GM21619 (cell line): ENCODE results near the gene CCDC183.
"Not testable (repeated sequence)": the region's sequence is repeated elsewhere in the genome, so short reads cannot be mapped to it uniquely, and the experiment has no call there.

Experiments used
- ATAC-seq: cut with Tn5 transposase; IDR thresholded peaks from one replicate; pipeline ENCODE4 v1.9.1; 2021; ENCODE audit not compliant: unreplicated experiment

Gene CCDC183

DNA sequence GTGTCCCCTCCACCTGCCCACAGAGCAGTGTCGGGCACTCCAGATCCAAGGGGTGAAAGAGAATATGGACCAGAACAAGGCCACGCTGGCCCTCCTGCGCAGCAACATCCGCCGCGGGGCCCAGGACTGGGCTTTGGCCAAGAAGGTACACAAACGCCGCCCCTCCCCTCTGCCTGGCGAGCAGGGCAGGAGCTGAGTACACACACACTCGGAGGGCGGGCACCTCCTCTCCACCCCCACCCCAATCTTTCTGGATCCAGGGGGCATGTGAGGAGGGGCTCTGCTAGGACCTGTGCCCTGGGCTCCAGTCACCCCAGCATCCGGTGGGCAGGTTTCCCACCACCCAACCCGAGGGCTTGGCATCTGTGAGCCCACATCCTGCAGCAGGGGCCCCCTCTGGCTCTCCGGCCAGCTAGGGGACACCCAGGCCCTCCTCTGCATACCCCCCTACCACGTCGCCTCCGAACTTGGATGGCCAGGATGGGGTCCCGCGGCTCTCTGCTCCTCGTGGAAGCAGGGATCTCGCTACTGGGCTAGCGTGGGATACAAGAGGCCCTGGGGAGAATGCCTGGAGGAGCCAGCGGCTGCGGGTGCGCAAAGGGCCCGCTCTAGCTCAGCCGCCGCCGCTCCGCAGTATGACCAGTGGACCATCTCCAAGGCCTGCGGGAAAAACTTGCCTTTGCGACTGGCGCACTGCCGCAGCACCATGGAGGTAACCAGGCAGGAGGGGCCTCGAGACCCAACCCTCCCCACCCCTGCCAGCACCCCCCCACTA is 3.1 kb downstream of the CCDC183 start:
- ATAC-seq, result no peak

DNA sequence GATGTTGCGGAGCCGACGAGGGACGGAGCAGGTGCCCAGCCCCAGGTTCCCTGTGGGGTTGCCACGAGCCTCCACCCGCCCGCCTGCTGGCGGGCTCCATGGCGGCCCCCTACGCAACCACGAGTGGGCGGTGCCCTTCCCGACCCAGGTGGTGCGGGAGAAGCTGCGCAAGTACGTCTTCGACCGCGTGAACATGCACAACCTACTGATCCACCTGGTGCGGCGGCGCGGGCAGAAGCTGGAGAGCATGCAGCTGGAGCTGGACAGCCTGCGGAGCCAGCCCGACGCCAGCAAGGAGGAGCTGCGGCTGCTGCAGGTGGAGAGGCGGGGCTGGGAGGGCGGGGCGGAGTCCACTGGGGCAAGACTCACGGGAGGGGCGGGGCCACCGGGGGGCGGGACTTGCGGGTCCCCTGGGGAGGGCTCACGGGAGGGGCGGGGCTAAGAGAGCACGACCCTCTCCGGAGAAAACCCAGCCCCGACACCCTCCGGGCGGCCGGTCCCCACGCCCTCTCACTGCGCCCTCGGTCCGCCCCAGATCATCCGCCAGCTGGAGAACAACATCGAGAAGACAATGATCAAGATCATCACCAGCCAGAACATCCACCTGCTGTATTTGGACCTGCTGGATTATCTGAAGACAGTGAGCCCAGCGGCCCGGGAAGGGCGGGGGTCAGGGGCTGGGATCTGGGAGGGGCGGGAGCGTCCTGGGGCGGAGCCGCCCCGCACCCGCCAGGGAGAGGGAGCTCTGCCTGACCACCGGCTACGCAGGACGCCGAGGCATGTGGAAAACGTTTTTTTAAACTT is 3.9 kb downstream of the CCDC183 start:
- ATAC-seq, result peak; percentile 43

GRCh38 chr9:136802321-136802720 is 6.2 kb downstream of the CCDC183 start:
- ATAC-seq, result no peak

GRCh38 chr9:136803009-136803550 is 6.9 kb downstream of the CCDC183 start:
- not testable (repeated sequence) for ATAC-seq

GRCh38 chr9:136803551-136804508 is 7.7 kb downstream of the CCDC183 start:
- ATAC-seq, result no peak

DNA sequence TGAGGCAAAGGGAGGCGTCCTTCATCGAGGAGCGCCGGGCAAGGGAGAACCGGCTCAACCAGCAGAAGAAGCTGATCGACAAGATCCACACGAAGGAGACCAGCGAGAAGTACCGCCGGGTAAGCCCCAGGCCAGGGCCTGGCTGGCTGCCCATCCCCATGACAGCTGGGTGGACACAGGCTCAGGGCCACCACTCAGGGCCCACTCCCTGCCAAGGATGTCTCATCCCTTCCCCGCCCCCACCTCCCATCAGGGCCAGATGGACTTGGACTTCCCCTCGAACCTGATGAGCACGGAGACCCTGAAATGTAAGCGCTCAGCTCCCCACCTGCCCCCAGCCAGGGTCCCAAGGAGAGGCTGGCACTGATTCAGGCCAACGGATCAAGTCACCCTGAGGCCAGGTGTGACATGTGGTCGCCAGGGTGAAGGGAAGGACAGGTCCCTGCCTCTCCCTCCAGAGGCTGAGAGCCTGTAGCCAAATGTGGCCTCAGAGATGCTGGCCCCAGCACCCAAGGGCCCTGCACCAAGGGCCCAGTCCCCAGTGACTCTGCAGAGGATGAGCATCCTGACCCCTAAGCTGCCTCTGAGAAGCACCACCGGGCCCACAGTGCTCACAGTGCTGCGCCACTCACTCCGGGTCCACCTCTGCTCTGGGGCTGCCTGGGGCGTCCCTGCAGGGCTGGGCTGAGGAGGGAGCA is 8.5 kb downstream of the CCDC183 start:
- no peak for ATAC-seq

DNA sequence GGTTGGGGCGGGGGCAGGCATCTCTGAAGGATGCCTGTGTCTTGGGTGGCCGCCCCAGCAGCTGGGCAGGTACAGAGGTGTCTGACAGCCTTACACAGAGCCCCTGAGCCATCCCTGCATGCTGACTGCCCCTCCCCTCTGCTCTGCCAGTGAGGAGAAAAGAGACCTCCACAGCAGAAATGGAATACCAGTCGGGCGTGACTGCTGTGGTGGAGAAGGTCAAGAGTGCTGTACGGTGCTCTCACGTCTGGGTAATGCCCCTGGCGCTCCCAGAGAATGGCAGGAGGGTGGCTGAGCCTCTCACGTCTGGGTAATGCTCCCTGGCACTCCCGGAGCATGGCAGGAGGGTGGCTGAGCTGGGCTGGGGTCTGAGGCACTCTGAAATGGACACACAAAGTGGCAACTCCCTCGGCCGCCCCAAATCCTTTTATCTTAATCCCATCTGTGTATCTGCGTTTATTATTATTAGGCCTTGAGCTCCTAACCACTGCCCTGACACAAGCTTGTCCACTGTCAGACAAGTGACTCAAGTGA is 9.1 kb downstream of the CCDC183 start:
- ATAC-seq, result no peak

DNA sequence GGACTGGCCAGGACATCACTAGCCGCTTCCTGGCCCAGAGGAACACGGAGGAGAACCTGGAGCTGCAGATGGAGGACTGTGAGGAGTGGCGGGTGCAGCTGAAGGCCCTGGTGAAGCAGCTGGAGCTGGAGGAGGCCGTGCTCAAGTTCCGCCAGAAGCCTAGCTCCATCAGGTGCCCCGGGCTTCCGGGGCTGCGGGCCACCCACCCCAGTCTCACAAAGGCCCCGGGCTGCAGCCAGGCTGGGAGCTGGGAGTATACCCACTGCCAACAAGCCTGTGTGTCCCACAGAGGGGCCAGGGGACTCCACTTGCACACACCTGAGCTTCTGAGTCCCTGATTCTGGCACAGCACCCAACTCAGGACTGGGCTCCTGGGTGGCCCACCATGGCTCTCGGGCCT is 9.9 kb downstream of the CCDC183 start:
- no peak for ATAC-seq

DNA sequence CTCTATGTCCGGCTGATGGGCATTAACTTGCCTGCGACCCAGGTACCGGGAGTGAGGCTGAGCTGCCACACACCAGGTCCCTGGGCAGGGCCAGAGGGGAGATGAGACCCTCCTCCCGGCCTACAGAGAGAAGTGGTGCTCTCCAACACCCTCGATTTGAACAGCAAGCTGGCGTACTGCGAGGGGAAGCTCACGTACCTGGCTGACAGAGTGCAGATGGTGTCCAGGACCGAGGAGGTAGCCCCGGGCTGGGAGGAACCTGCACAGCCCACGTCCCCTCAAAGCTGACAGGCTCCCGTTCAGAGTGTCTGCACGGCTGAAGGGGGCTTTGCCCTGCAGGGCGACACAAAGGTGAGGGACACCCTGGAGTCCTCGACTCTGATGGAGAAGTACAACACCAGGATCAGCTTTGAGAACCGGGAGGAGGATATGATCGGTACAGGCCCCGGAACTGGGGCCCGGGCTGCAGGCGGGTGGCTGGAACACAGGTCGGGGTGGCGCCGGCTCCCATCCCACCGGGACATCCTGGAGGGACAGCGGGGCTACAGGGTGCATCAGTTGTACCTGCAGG is 10.6 kb downstream of the CCDC183 start:
- ATAC-seq, result no peak

DNA sequence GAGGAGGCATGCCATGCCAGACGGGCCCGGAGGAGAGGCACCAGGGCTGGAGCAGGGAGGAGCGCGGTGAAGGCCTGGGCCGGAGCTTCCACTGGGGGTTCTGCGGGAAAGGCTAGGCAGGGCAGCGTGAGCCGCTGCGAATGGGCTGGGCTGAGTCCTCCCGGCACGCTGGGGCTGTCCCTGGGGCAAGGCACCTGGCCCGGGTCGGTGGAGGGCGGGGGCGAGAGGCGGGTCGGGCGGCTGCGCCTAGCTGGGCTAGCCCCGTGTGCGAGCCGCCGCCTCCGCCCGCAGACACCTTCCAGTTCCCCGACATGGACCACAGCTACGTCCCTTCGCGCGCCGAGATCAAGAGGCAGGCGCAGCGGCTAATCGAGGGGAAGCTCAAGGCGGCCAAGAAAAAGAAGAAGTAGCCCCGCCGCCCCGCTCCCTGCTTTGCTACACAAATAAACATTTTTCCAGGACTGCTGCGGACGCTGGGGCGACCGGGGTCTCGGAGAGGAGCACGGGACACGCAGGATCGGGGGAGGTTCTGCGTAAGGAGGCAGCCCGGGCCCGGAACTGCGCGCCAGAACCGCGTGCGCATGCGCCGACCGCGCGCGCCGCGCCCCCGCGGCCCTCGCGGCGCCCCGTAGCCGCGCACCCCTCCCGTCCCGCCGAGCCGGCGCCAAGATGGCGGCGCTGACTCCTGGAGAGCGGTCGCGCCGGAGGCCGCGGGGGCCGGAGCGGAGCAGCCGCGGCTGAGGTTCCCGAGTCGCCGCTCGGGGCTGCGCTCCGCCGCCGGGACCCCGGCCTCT is 11.3 kb downstream of the CCDC183 start, which contains the start of gene RABL6:
Gene RABL6, plus strand, starts transcription at position 668 of the 794 bp plus-strand sequence. CDS start 249 bp downstream, outside the sequence.
- ATAC-seq, result peak; percentile 60

- peak; percentile 30 for ATAC-seq
Measured at GRCh38 chr9:136808075-136808805, 12.1 kb downstream of the CCDC183 start.

DNA sequence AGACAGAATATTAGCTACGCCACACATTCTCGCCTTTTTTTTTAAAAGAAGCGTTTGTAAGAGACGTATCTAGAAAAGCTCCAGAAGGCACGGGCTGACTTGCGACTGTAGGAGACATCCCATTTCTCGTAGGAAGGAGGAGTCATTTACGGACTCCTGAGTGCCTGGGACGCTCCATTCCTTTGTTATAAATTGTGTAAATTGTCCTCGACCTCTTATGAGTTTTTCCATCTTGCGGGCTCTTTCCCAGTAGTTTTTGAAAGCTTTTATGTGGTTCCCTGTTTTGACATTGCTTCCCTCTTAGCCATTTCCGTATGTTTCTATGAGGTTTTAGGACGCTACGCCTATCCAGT is 12.6 kb downstream of the CCDC183 start:
- no peak for ATAC-seq

DNA sequence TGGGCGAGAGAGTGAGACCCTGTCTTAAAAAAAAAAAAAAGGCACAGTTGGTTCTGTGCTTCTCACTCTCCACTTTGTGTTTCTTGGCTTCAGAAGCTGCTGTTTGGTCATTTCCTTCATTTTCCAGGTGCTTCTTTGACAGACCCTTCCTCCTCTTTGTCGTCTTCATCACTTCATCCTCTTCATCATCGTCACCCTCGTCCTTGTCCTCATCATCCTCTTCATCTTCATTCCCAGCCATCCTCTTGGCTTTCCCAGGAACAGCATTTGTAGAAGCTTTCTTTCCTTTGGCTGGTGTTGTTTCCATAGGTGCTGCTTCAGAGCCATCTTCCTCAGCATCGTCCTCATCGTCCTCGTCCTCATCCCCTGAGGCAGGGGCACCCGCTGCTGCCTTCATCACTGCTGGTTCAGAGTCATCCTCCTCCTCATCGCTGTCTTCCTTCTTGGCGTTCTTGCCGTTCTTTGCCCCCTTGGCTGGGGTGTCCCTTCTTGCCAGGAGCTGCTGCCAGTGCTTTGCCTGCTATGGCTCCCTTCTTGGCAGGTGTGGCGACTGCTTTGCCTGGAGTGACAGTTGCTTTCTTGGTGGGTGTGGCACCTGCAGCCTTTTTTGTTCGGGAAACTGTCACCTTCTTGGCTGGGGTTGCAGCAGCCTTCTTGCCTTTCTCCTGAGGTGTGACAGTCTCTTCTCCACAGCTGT is 18.7 kb downstream of the CCDC183 start:
- ATAC-seq, result no peak

DNA sequence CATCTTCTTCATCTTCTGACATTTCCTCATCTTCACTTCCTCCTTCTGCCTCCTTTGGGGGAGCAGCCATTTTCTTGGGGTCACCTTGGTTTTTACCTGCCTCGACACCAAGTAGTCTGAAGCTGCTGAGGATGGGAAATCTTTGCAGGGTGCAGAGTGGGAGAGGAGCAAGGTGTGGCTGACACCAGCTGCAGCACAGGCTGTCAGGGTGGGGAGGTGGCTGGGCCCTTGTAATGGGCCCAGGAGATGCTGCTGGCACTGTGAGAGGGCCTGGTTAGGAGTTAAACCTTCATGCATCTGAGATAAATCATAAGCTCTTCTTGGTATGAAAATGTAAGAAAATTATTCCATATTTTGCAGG is 19.3 kb downstream of the CCDC183 start:
- ATAC-seq, result no peak

DNA sequence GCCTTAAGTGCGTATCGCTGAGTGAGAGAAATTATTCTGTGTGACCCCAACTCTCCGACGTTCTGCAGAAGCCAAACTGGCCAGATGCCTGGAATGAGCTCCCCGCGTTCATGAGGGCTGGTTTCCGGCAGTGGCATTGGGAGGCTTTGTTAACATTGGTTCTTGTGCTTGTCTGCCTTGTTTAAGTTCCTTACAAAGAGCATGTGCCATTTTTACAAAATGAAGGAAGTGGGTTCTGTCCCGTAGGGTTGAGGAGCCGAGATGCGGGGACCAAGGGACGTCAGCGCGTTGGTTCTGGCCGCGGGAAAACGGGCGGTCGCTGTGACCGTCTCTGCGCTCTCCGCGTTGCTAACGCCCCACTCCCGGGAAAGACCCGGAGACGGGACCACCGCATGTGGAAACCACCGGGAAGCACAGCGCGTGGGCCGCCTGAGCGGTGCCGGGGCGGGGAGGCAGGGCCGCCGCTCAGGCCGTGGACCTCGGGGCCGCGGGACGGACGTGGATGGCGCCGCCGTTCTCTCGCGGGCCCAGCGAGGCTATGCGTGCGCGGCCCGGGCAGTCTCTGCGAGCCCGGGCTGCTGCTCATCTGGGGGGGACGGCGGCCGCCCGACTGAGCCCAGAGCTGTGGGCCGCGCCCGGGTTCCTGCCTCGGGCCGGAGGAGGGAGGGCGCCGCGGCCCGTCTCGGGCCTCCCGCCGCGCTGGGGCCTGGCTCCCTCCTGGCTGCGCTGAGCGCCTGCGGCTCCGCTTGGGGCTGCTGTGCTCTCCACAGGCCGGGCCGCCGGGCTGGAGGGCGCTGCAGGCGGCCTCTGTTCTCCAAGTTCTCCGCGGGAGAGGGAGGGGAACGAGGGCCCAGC is 25.1 kb downstream of the CCDC183 start:
- no peak for ATAC-seq

DNA sequence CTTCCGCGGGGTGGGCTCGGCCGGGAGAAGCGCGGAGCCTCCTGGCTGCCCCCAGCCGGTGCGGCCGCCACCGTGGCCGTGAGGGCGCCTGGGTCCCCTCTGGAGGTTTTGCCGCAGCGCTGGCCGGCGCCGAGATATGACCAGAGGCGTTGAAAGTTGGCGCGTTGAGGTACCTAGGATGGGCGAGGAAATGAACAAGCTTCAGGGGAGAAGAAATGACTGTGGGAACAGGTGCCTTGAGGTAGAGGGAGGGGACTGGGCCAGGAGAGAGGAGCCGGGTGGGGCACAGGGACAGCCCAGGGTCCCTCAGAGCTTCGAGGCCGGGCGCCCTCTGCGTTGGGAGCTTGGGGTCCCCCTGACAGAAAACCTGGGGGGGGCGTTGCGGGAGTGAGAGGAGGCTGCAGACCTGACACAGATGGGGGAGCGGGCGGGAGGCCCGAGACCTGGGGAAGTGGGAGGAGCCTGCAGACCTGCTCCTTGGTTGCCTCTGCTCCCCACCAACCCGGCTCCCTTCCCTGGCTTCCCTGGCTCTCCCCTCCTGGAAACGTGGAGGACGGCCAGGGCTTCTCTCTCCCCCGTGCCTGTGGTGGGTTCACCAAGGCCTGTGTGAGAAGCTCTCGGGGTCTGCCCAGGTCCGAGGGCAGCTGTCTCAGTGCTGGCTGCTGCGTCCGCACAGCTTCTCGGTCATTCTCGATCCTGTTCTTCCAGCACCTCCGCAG is 25.8 kb downstream of the CCDC183 start:
- no peak for ATAC-seq
